GM12865 (cell line): ENCODE data around the gene ADCY7.

Experiments used
- DNase-seq: peaks from one replicate; pipeline ENCODE4 v3.0.0; 2010; ENCODE audit warnings: low read depth
- H3K4me3 ChIP-seq: 2 replicates; pipeline ENCODE4 v1.5.1; 2011; ENCODE audit warnings: mild to moderate bottlenecking, low read depth, low read length, control low read depth
- TF ChIP-seq, protein P1 (sequence below): IDR thresholded peaks from 2 replicates; pipeline ENCODE4 v1.5.1; 2011; ENCODE audit warnings: low read length, control low read depth, low read depth, inconsistent platforms; ENCODE audit not compliant: insufficient read depth; ENCODE audit errors: missing control alignments

The ADCY7 gene

DNA sequence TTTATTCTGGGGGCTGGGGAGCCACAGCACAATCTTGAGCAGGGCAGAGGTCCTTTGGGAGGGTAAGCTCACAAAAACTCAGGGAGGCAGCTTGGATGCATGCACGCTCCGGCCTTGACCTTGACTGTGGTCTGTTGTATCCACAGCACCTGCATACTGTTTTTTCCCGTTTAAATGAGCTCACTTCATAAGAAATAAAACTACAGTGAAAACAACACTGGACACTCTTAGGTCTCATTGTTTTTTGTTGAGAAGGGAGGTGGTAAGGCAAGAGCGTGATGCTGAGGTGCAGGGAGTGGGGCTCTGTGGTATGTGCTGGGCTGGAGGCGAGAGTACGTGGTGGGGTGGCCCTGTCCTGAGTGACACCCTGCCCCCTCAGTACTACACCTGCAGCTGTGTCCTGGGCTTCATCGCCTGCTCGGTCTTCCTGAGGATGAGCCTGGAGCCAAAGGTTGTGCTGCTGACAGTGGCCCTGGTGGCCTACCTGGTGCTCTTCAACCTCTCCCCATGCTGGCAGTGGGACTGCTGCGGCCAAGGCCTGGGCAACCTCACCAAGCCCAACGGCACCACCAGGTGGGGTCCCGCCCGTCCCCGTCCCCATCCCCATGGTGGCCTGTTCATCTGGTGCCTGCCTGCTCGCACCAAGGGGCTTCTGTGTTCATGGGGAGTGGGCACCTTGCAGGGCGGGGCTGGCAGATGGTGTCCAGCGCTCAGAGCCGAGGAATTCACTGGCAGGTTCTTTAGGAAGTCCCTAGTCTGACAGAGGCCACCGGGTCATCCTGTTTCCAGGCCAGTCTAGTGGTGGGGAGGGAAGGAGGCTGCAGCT lies 44.2 kb downstream of the ADCY7 start:
- TF ChIP-seq, protein P1, sequence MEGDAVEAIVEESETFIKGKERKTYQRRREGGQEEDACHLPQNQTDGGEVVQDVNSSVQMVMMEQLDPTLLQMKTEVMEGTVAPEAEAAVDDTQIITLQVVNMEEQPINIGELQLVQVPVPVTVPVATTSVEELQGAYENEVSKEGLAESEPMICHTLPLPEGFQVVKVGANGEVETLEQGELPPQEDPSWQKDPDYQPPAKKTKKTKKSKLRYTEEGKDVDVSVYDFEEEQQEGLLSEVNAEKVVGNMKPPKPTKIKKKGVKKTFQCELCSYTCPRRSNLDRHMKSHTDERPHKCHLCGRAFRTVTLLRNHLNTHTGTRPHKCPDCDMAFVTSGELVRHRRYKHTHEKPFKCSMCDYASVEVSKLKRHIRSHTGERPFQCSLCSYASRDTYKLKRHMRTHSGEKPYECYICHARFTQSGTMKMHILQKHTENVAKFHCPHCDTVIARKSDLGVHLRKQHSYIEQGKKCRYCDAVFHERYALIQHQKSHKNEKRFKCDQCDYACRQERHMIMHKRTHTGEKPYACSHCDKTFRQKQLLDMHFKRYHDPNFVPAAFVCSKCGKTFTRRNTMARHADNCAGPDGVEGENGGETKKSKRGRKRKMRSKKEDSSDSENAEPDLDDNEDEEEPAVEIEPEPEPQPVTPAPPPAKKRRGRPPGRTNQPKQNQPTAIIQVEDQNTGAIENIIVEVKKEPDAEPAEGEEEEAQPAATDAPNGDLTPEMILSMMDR, result no peak
- no peak overlapping the region for H3K4me3 ChIP-seq
- no peak for DNase-seq

DNA sequence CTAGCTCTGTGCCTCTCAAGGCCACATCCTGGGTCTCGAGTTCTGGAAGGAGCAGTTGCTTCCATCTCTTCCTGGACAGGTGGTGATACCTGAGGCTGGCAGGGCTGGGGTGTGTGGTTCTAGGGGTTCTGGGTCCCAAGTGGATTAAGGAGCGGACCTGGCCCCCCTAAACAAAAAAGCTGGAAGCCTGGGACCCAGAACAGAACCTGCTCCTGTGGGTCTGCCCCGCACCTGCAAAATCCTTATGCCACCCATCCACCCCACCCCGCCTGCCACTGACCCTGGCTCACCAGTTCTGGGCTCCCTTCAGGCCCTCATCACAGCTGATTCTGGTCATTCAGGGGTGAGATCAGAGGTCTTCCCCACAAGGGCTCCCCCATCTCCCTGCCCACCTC lies 44.8 kb downstream of the ADCY7 start:
- no peak for DNase-seq
- no peak overlapping the region for H3K4me3 ChIP-seq
- TF ChIP-seq, protein P1, result no peak

DNA sequence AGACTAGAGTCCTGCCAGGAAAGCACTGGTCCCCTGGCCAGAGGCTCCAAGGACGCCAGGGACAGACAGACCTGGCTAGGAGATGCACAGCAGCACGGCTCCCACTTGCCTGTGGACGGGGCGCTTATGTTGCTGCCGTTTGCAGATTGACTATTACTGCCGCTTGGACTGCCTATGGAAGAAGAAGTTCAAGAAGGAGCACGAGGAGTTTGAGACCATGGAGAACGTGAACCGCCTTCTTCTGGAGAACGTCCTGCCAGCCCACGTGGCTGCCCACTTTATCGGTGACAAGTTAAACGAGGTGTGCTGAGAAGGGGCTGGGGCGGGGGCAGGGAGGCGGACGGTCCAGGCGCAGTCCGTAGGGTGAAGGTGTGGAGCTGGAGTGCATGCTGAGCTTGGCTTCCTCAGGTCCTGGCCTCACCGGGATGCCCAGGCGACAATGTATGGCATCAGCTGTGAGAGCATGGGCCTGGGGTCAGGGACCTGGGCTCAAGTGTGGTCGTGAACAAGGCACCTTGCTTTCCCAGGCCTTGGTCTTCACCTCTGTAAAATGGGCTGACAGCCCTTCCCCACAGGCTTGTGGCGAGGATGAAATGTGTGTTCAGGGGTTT lies 45.6 kb downstream of the ADCY7 start:
- no peak overlapping the region for H3K4me3 ChIP-seq
- DNase-seq, result no peak
- TF ChIP-seq, protein P1, result no peak

DNA sequence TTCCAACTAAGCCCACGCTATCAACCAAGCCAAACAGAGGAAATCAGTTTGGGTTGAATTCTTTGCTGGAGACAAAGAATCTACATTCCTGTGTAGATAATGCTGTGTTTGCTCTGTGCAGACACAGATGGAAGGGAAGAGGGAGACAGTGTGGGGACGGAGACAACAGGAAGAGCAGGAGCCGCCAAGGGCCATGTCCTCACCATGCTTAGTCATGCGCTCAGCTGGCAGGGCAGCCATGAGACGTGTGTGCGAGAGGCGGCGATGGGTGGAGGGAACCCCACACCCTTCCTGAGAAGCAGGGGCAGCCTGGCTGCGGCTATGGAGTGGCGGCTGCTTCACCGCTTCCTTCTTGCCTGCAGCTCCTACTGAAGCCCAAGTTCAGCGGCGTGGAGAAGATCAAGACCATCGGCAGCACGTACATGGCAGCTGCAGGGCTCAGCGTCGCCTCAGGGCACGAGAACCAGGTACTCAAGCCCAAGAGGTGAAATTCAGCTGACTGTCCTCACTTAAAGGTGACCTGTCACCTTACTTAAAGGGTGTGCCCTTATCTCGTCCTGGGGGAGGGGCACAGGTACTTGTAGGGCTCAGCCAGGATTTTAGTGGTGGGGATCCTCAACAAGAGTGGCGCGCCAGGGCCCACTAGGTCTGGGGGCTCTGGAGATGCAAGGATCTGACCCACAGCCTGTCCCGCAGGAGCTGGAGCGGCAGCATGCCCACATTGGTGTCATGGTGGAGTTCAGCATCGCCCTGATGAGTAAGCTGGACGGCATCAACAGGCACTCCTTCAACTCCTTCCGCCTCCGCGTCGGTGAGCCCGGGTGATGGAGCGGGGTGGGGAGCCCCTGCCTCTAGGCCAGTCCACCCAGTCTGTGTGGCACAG lies 47.5 kb downstream of the ADCY7 start:
- no peak for DNase-seq
- H3K4me3 ChIP-seq, result no peak overlapping the region
- TF ChIP-seq, protein P1, result no peak

DNA sequence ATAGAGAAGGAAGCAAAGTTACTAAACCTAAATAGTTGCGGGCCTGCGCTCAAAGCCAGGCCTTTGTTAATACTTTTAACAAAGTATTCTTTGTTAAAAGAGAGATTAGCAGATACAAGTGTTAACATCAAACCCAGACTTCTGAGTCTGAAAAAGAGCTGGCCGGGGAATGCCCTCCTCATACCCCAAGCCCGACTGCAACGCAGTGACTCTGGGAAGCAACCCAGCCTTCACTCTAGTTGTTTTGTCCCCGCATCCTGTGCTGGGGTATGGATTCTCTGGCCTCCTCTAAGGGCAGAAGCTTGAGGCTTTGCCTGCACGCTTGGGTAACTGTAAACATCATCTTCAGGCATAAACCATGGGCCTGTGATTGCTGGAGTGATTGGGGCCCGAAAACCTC lies 48.3 kb downstream of the ADCY7 start:
- TF ChIP-seq, protein P1, result no peak
- no peak for DNase-seq
- H3K4me3 ChIP-seq, result no peak overlapping the region

DNA sequence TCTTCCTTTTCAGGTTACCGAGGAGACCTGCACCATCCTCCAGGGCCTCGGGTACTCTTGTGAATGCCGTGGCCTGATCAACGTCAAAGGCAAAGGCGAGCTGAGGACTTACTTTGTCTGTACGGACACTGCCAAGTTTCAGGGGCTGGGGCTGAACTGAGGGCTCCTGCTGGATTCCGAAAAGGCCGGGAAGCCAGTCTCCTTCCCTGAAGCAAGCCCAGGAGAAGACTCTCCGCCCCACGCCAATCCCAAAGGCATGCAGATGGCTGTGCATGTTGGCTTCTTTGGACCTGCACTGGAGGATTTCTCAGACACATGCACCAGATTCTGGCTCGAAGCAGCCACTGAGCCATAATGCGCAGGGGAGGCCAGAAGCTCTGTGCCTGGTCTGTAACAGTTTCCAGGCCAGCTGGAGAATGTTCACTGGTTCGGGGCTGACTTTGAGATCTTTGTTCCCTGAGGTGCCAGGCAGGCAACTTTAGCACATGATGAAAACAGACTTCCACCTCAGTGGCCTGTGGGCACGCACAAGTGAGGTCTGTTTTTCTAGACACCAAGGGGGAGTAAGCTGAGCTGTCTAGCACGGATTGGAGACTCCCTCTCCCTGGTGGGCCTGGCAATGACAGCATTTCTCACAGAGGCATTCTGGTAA lies 49.1 kb downstream of the ADCY7 start:
- DNase-seq, result no peak
- TF ChIP-seq, protein P1, result no peak
- no peak overlapping the region for H3K4me3 ChIP-seq
